ENCODE measurements around the gene KCNG2. TPM values are rescaled to one million over a fixed set of nuclear protein-coding genes. Genes with fewer than 3 reads are reported as not detected.

The KCNG2 gene
- total RNA-seq, 1 donor from 2014 or later: not detected

- Mint-ChIP-seq H3K4me1 (no peaks in the 10 kb centered on the region), H3K36me3 (ENCODE audit: low read depth) (peaks cover 31% of the 10 kb centered on the region), H3K4me3 (no peak overlapping the region), H3K9me3 (peaks cover 11% of the 10 kb centered on the region), H3K27ac (ENCODE audit: unreplicated experiment) (no peak overlapping the region), H3K27me3 (ENCODE audit: low read depth) (no peaks in the 10 kb centered on the region)
- DNase-seq (ENCODE audit: low read depth, low spot score): no peak
- no peak for TF ChIP-seq CTCF (conservative IDR thresholded peaks at IDR 0.05)
These were observed 42.1 kb upstream of the KCNG2 start for GRCh38 chr18:79755496-79756142.

- TF ChIP-seq CTCF (conservative IDR thresholded peaks at IDR 0.05): no peak
- Mint-ChIP-seq H3K27me3 (ENCODE audit: low read depth) (no peaks in the 10 kb centered on the region), H3K4me3 (no peak overlapping the region), H3K4me1 (no peaks in the 10 kb centered on the region), H3K36me3 (ENCODE audit: low read depth) (peaks cover 31% of the 10 kb centered on the region), H3K9me3 (peaks cover 11% of the 10 kb centered on the region), H3K27ac (ENCODE audit: unreplicated experiment) (no peak overlapping the region)
- no peak for DNase-seq (ENCODE audit: low read depth, low spot score)
These were observed 41.6 kb upstream of the KCNG2 start for GRCh38 chr18:79756143-79756500.

- Mint-ChIP-seq H3K4me3 (no peak overlapping the region), H3K4me1 (no peaks in the 10 kb centered on the region), H3K9me3 (peaks cover 16% of the 10 kb centered on the region), H3K27ac (ENCODE audit: unreplicated experiment) (no peak overlapping the region), H3K27me3 (ENCODE audit: low read depth) (no peaks in the 10 kb centered on the region), H3K36me3 (ENCODE audit: low read depth) (peaks cover 34% of the 10 kb centered on the region)
- no peak for TF ChIP-seq CTCF (conservative IDR thresholded peaks at IDR 0.05)
- no peak for DNase-seq (ENCODE audit: low read depth, low spot score)
These were observed 40.9 kb upstream of the KCNG2 start for GRCh38 chr18:79756826-79757225.

- Mint-ChIP-seq H3K4me3 (no peak overlapping the region), H3K27ac (ENCODE audit: unreplicated experiment) (no peak overlapping the region), H3K27me3 (ENCODE audit: low read depth) (no peaks in the 10 kb centered on the region), H3K4me1 (no peaks in the 10 kb centered on the region), H3K36me3 (ENCODE audit: low read depth) (peaks cover 34% of the 10 kb centered on the region), H3K9me3 (peaks cover 20% of the 10 kb centered on the region)
- no peak for DNase-seq (ENCODE audit: low read depth, low spot score)
- no peak for TF ChIP-seq CTCF (conservative IDR thresholded peaks at IDR 0.05)
These were observed 37.4 kb upstream of the KCNG2 start for GRCh38 chr18:79760348-79760747.

- H3K36me3 Mint-ChIP-seq (ENCODE audit: low read depth): peaks cover 33% of the 10 kb centered on the region
- H3K4me1 Mint-ChIP-seq: no peaks in the 10 kb centered on the region
These were observed 36.9 kb upstream of the KCNG2 start for GRCh38 chr18:79760881-79761280.

More at GRCh38 chr18:79760881-79761280, 36.9 kb upstream of the KCNG2 start:
- no peak overlapping the region for H3K27ac Mint-ChIP-seq (ENCODE audit: unreplicated experiment)
- TF ChIP-seq CTCF (conservative IDR thresholded peaks at IDR 0.05): no peak
- DNase-seq (ENCODE audit: low read depth, low spot score): no peak
- peaks cover under 1% of the 10 kb centered on the region for H3K27me3 Mint-ChIP-seq (ENCODE audit: low read depth)
- no peak overlapping the region for H3K4me3 Mint-ChIP-seq
- H3K9me3 Mint-ChIP-seq: peaks cover 20% of the 10 kb centered on the region
